HCT116 (cell line): ENCODE data around the gene DTD1. TPM values are rescaled to one million over a fixed set of nuclear protein-coding genes. Genes with fewer than 3 reads are reported as not detected.

Experiments used
- ATAC-seq: fragments of 200-7000 bp; cut with Tn5 transposase; 2 replicates; pipeline ENCODE4 v1.9.1; 2020; ENCODE audit warnings: mild to moderate bottlenecking, moderate library complexity
- BruUV-seq: library from RNA; stranded (reverse); fragments of 400-500 nt; replicated peaks from 2 replicates; lab custom pipeline; 2021; lab: Mats Ljungman, UMichigan
- CTCF ChIA-PET: fragments of 300-600 bp; sonication (Branson Sonifier 250); formaldehyde crosslinking; loops from one replicate; lab custom pipeline; 2021; ENCODE audit warnings: antibody characterized with exemption; lab: Charles Lee
- POLR2A ChIA-PET: fragments of 300-600, 350-600 bp; sonication (Branson Sonifier 250); formaldehyde crosslinking; loops from one replicate; lab custom pipeline; 2021; ENCODE audit warnings: antibody characterized with exemption; lab: Charles Lee
- RAD21 ChIA-PET, 2 experiments: fragments of 300-600 bp; sonication (Branson Sonifier 250); formaldehyde crosslinking; loops; one replicate each; lab custom pipeline; 2023; ENCODE audit warnings: low total read pairs in 2 of 2; ENCODE audit not compliant: uncharacterized antibody in 2 of 2, unreplicated experiment in 2 of 2, low non-redundant PET in 1 of 2; lab: Charles Lee
- DNase-seq: peaks from one replicate; pipeline ENCODE4 v3.0.0-alpha.2; 2010; ENCODE audit warnings: low read depth, low spot score
- H2AFZ ChIP-seq: fragments of 200-600 bp; shearing (Covaris generic), sonication (generic); 2 replicates; pipeline ENCODE4 v1.6.1; 2017; ENCODE audit warnings: low read depth, mixed run types, mixed read lengths, antibody characterized with exemption, low read length; ENCODE audit not compliant: poor library complexity, severe bottlenecking
- H3K27ac ChIP-seq: 2 replicates; pipeline ENCODE4 v1.5.1; 2012; ENCODE audit warnings: low read depth, low read length
- H3K27me3 ChIP-seq: fragments of 200-600 bp; sonication (generic); 2 replicates; pipeline ENCODE4 v1.6.1; 2016; ENCODE audit warnings: mixed run types, low read length, mixed read lengths; ENCODE audit not compliant: insufficient read depth
- H3K36me3 ChIP-seq, 2 experiments: fragments of 200-500 bp in 1 of 2; fragments of 200-600 bp in 1 of 2; sonication (Bioruptor generic) in 1 of 2; sonication (generic) in 1 of 2; 2 replicates each; pipeline versions ENCODE4 v1.5.1 to v1.6.1; 2014 to 2016; ENCODE audit warnings: low read length in 2 of 2, inconsistent platforms in 1 of 2, mixed read lengths in 1 of 2, mixed run types in 1 of 2; ENCODE audit not compliant: insufficient read depth in 2 of 2, control insufficient read depth in 1 of 2
- H3K4me1 ChIP-seq, 2 experiments: fragments of 200-600 bp in 1 of 2; sonication (generic) in 1 of 2; 2 replicates each; pipeline versions ENCODE4 v1.5.1 to v1.6.1; 2012 to 2017; ENCODE audit warnings: low read length in 2 of 2, inconsistent platforms in 1 of 2, mild to moderate bottlenecking in 1 of 2, mixed read lengths in 1 of 2, mixed run types in 1 of 2, moderate library complexity in 1 of 2; ENCODE audit not compliant: insufficient read depth in 2 of 2, control insufficient read depth in 1 of 2
- H3K4me2 ChIP-seq: fragments of 200-600 bp; sonication (generic); 2 replicates; pipeline ENCODE4 v1.6.1; 2017; ENCODE audit warnings: mixed run types, low read length, mixed read lengths
- H3K4me3 ChIP-seq, 2 experiments: fragments of 200-600 bp in 1 of 2; sonication (generic) in 1 of 2; replicated peaks in 1 of 2; 2 replicates each; pipeline ENCODE4 v1.5.1; 2011 to 2016; ENCODE audit warnings: low read length in 2 of 2, control low read depth in 1 of 2, low read depth in 1 of 2, mild to moderate bottlenecking in 1 of 2, mixed read lengths in 1 of 2, mixed run types in 1 of 2
- H3K79me2 ChIP-seq: fragments of 200-600 bp; sonication (generic); 2 replicates; pipeline ENCODE4 v1.6.1; 2017; ENCODE audit warnings: mild to moderate bottlenecking, mixed run types, low read length, moderate library complexity, mixed read lengths; ENCODE audit not compliant: insufficient read depth
- H3K9ac ChIP-seq: fragments of 200-600 bp; sonication (generic); 2 replicates; pipeline ENCODE4 v1.6.1; 2016; ENCODE audit warnings: low read length, mixed read lengths
- H3K9me2 ChIP-seq: fragments of 200-600 bp; sonication (generic), shearing (Covaris generic); 2 replicates; pipeline ENCODE4 v1.6.1; 2017; ENCODE audit warnings: mixed run types, mild to moderate bottlenecking, moderate library complexity; ENCODE audit not compliant: insufficient read depth
- H3K9me3 ChIP-seq, 2 experiments: fragments of 200-500 bp in 1 of 2; fragments of 200-600 bp in 1 of 2; sonication (Bioruptor generic) in 1 of 2; sonication (generic) in 1 of 2; 2 replicates each; pipeline ENCODE4 v1.6.1; 2014 to 2017; ENCODE audit warnings: low read length in 2 of 2, mixed read lengths in 2 of 2, inconsistent platforms in 1 of 2, low read depth in 1 of 2, mild to moderate bottlenecking in 1 of 2, mixed run types in 1 of 2, moderate library complexity in 1 of 2; ENCODE audit not compliant: control insufficient read depth in 1 of 2, insufficient read depth in 1 of 2
- H4K20me1 ChIP-seq: fragments of 200-600 bp; sonication (generic), shearing (Covaris generic); 2 replicates; pipeline ENCODE4 v1.6.1; 2017; ENCODE audit warnings: mixed run types, mild to moderate bottlenecking, moderate library complexity; ENCODE audit not compliant: insufficient read depth
- CEBPB ChIP-seq: IDR thresholded peaks from 2 replicates; pipeline ENCODE4 v1.6.1; 2012; ENCODE audit warnings: low read depth
- ELF1 ChIP-seq: IDR thresholded peaks from 2 replicates; pipeline ENCODE4 v1.6.1; 2012; ENCODE audit warnings: low read depth, borderline replicate concordance
- EZH2 ChIP-seq: fragments of 200-600 bp; sonication (generic); IDR thresholded peaks from 2 replicates; pipeline ENCODE4 v1.6.1; 2017; ENCODE audit warnings: antibody characterized with exemption, mixed run types
- EZH2phosphoT487 ChIP-seq: fragments of 200-600 bp; IDR thresholded peaks from 2 replicates; pipeline ENCODE4 v1.6.1; 2018; ENCODE audit warnings: antibody characterized with exemption, borderline replicate concordance
- JUND ChIP-seq: IDR thresholded peaks from 2 replicates; pipeline ENCODE4 v1.6.1; 2012
- POLR2AphosphoS5 ChIP-seq: IDR thresholded peaks from 2 replicates; pipeline ENCODE4 v1.6.1; 2011; ENCODE audit warnings: mild to moderate bottlenecking, low read depth, low read length, moderate library complexity
- RAD21 ChIP-seq: IDR thresholded peaks from 2 replicates; pipeline ENCODE4 v1.6.1; 2012; ENCODE audit warnings: low read depth, mild to moderate bottlenecking
- SIN3A ChIP-seq: IDR thresholded peaks from 2 replicates; pipeline ENCODE4 v1.6.1; 2012; ENCODE audit warnings: low read depth
- SP1 ChIP-seq: IDR thresholded peaks from 2 replicates; pipeline ENCODE4 v1.6.1; 2012; ENCODE audit warnings: low read depth
- SRF ChIP-seq: IDR thresholded peaks from 2 replicates; pipeline ENCODE4 v1.6.1; 2012; ENCODE audit warnings: low read depth
- YY1 ChIP-seq: IDR thresholded peaks from 2 replicates; pipeline ENCODE4 v1.6.1; 2011; ENCODE audit warnings: low read length, low read depth, moderate library complexity, mild to moderate bottlenecking; ENCODE audit not compliant: insufficient replicate concordance; ENCODE audit errors: extremely low read depth
- ZFX ChIP-seq: fragments of 450-650 bp; IDR thresholded peaks from 2 replicates; pipeline ENCODE4 v1.6.1; 2017
- ZNF274 ChIP-seq: fragments of 200-500 bp; sonication (Bioruptor generic); IDR thresholded peaks from 2 replicates; pipeline ENCODE4 v1.6.1; 2014; ENCODE audit warnings: mild to moderate bottlenecking, low read depth, low read length, inconsistent platforms
- intact Hi-C: fragments of 100-400 bp; cut with micrococcal nuclease; formaldehyde crosslinking; loops from 2 replicates; pipeline ENCODE4 v1.10.0; 2022
- total RNA-seq: library from RNA; stranded (reverse); gene quantifications from one replicate; pipeline ENCODE4 v1.2.1, GENCODE V29; 2021; ENCODE audit not compliant: unreplicated experiment
- TF ChIP-seq, protein P1 (sequence below): IDR thresholded peaks from 2 replicates; pipeline ENCODE4 v1.6.1; 2012; ENCODE audit warnings: low read depth
- TF ChIP-seq, protein P2 (sequence below): IDR thresholded peaks from 2 replicates; pipeline ENCODE4 v1.6.1; 2012
- TF ChIP-seq, protein P3 (sequence below): IDR thresholded peaks from 2 replicates; pipeline ENCODE4 v1.6.1; 2011; ENCODE audit warnings: mild to moderate bottlenecking, low read length, moderate library complexity; ENCODE audit not compliant: insufficient replicate concordance; ENCODE audit errors: extremely low read depth

Gene DTD1
- total RNA-seq, 1 experiment from 2014 or later, result 54.5 TPM

DNA sequence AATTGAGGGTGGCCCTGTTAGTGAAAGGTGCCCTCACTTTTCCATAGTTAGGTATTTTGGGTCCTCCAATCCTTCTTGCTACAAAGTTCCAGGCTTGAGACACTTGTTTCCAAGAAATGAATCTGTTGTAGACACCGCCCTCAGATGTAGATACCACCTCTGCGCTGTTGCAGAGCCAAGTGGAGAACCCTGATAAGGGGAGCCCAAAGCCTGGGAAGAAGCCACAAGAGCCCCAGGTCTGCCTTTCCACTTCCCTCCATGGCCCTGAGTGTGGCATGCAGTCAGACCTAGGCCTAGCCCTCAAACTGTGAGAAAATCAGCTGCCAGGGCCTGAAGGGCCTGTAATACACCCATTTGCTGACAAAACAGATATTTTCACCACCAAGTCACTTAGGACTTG lies 37.1 kb downstream of the DTD1 start (continued):
- TF ChIP-seq, protein P1, sequence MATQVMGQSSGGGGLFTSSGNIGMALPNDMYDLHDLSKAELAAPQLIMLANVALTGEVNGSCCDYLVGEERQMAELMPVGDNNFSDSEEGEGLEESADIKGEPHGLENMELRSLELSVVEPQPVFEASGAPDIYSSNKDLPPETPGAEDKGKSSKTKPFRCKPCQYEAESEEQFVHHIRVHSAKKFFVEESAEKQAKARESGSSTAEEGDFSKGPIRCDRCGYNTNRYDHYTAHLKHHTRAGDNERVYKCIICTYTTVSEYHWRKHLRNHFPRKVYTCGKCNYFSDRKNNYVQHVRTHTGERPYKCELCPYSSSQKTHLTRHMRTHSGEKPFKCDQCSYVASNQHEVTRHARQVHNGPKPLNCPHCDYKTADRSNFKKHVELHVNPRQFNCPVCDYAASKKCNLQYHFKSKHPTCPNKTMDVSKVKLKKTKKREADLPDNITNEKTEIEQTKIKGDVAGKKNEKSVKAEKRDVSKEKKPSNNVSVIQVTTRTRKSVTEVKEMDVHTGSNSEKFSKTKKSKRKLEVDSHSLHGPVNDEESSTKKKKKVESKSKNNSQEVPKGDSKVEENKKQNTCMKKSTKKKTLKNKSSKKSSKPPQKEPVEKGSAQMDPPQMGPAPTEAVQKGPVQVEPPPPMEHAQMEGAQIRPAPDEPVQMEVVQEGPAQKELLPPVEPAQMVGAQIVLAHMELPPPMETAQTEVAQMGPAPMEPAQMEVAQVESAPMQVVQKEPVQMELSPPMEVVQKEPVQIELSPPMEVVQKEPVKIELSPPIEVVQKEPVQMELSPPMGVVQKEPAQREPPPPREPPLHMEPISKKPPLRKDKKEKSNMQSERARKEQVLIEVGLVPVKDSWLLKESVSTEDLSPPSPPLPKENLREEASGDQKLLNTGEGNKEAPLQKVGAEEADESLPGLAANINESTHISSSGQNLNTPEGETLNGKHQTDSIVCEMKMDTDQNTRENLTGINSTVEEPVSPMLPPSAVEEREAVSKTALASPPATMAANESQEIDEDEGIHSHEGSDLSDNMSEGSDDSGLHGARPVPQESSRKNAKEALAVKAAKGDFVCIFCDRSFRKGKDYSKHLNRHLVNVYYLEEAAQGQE, result no peak
- TF ChIP-seq ELF1, result no peak
- no peak for TF ChIP-seq CEBPB
- TF ChIP-seq YY1, result no peak
- no peak for TF ChIP-seq SP1
- TF ChIP-seq, protein P2, sequence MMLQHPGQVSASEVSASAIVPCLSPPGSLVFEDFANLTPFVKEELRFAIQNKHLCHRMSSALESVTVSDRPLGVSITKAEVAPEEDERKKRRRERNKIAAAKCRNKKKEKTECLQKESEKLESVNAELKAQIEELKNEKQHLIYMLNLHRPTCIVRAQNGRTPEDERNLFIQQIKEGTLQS, result no peak
- TF ChIP-seq EZH2, result no peak
- no peak for TF ChIP-seq RAD21
- TF ChIP-seq ZNF274, result no peak
- TF ChIP-seq ZFX, result no peak

DNA sequence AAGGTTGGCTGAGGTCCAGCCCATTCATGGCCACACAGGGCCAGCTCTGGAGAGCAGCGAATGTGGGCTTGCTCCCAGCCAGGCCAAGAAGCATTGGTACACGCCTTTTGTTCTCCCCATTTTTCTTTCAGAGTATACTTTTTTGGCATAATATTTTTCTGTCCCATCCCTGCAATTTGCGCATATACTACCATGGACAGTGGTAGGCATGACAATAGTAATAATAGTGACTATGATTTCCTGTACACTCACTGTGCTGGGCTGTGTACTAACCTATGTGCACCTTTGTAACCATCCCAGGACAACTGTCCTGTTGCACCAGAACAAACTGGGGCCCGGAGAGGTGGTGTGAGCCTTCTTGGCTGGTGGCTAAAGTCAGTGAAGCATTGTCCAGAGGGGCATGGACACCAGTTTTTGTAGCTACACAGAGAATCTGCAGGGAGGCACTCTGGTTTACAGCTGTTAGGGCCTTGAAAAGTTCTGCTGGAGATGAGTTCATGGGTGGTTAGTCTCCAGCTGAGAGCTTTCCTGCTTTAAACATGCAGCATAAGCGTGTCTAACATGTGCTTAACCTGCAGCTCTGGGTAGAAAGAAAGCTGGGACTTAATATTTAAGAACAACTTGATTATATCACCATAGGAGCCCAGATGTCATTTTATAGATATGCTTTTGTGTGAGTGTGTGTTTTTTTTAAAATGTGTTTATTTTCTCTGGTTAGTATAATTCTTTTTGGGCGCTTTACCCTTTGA lies 38.2 kb downstream of the DTD1 start:
- Histone ChIP-seq H3K9ac (no peak overlapping the region), H3K9me3 (no peaks in the 10 kb centered on the region), H3K27me3 (no peaks in the 10 kb centered on the region), H3K4me2 (no peak overlapping the region), H3K27ac (no peak overlapping the region), H3K4me3 (no peak overlapping the region), H3K4me1 (no peaks in the 10 kb centered on the region), H2AFZ (no peak overlapping the region), H4K20me1 (no peaks in the 10 kb centered on the region), H3K36me3 (no peaks in the 10 kb centered on the region), H3K9me2 (no peaks in the 10 kb centered on the region), H3K79me2 (no peaks in the 10 kb centered on the region)
- ChIA-PET CTCF (no interaction called here), RAD21 (no interaction called here), POLR2A (no interaction called here)
- no peak for ATAC-seq
- BruUV-seq, result no TSS peak
- intact Hi-C loops, result no loop called here
- DNase-seq, result no peak
- TF ChIP-seq ZNF274 (no peak), EZH2phosphoT487 (no peak), JUND (no peak), POLR2AphosphoS5 (no peak), RAD21 (no peak), SRF (no peak), SIN3A (no peak)
- TF ChIP-seq, protein P3, sequence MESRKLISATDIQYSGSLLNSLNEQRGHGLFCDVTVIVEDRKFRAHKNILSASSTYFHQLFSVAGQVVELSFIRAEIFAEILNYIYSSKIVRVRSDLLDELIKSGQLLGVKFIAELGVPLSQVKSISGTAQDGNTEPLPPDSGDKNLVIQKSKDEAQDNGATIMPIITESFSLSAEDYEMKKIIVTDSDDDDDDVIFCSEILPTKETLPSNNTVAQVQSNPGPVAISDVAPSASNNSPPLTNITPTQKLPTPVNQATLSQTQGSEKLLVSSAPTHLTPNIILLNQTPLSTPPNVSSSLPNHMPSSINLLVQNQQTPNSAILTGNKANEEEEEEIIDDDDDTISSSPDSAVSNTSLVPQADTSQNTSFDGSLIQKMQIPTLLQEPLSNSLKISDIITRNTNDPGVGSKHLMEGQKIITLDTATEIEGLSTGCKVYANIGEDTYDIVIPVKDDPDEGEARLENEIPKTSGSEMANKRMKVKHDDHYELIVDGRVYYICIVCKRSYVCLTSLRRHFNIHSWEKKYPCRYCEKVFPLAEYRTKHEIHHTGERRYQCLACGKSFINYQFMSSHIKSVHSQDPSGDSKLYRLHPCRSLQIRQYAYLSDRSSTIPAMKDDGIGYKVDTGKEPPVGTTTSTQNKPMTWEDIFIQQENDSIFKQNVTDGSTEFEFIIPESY, result no peak
- TF ChIP-seq, protein P1, result no peak; the same call in 1 of the 2 replicates
